ENCODE data around the gene KCNRG. TPM values are rescaled to one million over a fixed set of nuclear protein-coding genes. Genes with fewer than 3 reads are reported as not detected.

The KCNRG gene
- total and polyA plus RNA-seq, 2 of the 4 experiments (the other 2 are of a cell fraction), result 0.51 to 2.7 TPM

- H3K56ac ChIP-seq (ENCODE audit: extremely low read depth, insufficient read depth, low read length), result no peak overlapping the region
- dilution Hi-C loops (cut with HindIII; ENCODE audit: low sequenced_read_pairs, unreplicated experiment), result no loop called here
- no peaks in the 10 kb centered on the region for H3K9me3 ChIP-seq (ENCODE audit: control insufficient read depth, insufficient read depth, low read length)
- no peak overlapping the region for H2AK9ac ChIP-seq (replicated peaks; ENCODE audit: low read depth, low read length, poor library complexity)
- TF ChIP-seq BHLHE40 (IDR thresholded peaks at IDR 0.05; ENCODE audit: low read depth, low read length) (no peak), MAFK (IDR thresholded peaks at IDR 0.05; ENCODE audit: low read depth, low read length) (peak; percentile 98), RFX5 (IDR thresholded peaks at IDR 0.05; ENCODE audit: low read depth, low read length) (no peak), ELK1 (IDR thresholded peaks at IDR 0.05; ENCODE audit: borderline replicate concordance, low read depth, low read length) (no peak)
- H3K36me3 ChIP-seq (ENCODE audit: control insufficient read depth, insufficient read depth, low read length), result peaks cover 6% of the 10 kb centered on the region; the same call in 1 of the 2 replicates
- DNase-seq, result no peak
- peaks cover 2% of the 10 kb centered on the region; the same call in 1 of the 2 replicates for H3K4me1 ChIP-seq (ENCODE audit: control insufficient read depth, insufficient read depth, low read length)
- intact Hi-C loops (cut with micrococcal nuclease), result no loop called here
- H2AK5ac ChIP-seq (ENCODE audit: low read depth, low read length), result no peak overlapping the region
- ChIA-PET CTCF (no interaction called here), POLR2A (ENCODE audit: unreplicated experiment) (no interaction called here)
- H2BK120ac ChIP-seq (ENCODE audit: low read depth, low read length), result no peak overlapping the region
- BruUV-seq (replicated peaks), result no TSS peak
- ATAC-seq (ENCODE audit: low read depth), result no peak
- H3K18ac ChIP-seq (ENCODE audit: low read depth, low read length), result no peak overlapping the region
- no peak overlapping the region for H3K4me2 ChIP-seq (ENCODE audit: low read depth, low read length)
- no CpG with 5 or more reads among the region's 2 CpGs for WGBS, 2 experiments (ENCODE audit: extremely low coverage in 2 of 2, insufficient read length in 1 of 2)
- no peak overlapping the region for H4K91ac ChIP-seq (ENCODE audit: insufficient read depth, low read depth, low read length)
- H3K9ac ChIP-seq (ENCODE audit: low read depth, low read length), result no peak overlapping the region
- no peak overlapping the region for H3K14ac ChIP-seq (replicated peaks; ENCODE audit: low read depth, low read length)
- peaks cover 0 to 7% of the 10 kb centered on the region in 2 experiments; a peak in 2 of 4 replicates for H3K79me1 ChIP-seq (ENCODE audit: low read depth in 1 of 2, low read length in 2 of 2)
- H3K23ac ChIP-seq (ENCODE audit: low read depth, low read length), result no peak overlapping the region
- no peak overlapping the region for H2BK20ac ChIP-seq (ENCODE audit: low read depth, low read length)
- H3K9me1 ChIP-seq (ENCODE audit: insufficient read depth, low read length), result 0 out of 2 replicates have a peak, but pooled peaks cover 4% of the 10 kb centered on the region
- no peaks in the 10 kb centered on the region for H4K20me1 ChIP-seq (ENCODE audit: insufficient read depth, low read length)
- in situ Hi-C loops (cut with MboI; ENCODE audit: low sequenced_read_pairs), result no loop called here
- H4K8ac ChIP-seq (ENCODE audit: low read depth in 2 of 2, low read length in 2 of 2), result no peak overlapping the region
- no peaks in the 10 kb centered on the region for H3K27me3 ChIP-seq (ENCODE audit: control insufficient read depth, insufficient read depth, low read length)
- H4K5ac ChIP-seq (ENCODE audit: low read depth, low read length), result no peak overlapping the region
- no peak overlapping the region for H2AFZ ChIP-seq (replicated peaks; ENCODE audit: low read length, poor library complexity)
- no peak overlapping the region for H3K4me3 ChIP-seq (ENCODE audit: insufficient read depth, low read depth, low read length)
- no peak overlapping the region for H2BK15ac ChIP-seq (ENCODE audit: low read depth, low read length)
- no peak overlapping the region for H3K27ac ChIP-seq (ENCODE audit: insufficient read depth, low read length)
- no peak overlapping the region for H3K4ac ChIP-seq (ENCODE audit: low read depth, low read length)
- H2BK5ac ChIP-seq (ENCODE audit: low read depth, low read length, poor library complexity, severe bottlenecking), result no peak overlapping the region
Measured at GRCh38 chr13:50026788-50027473, 11.7 kb downstream of the KCNRG start.

Data from IMR-90 (cell line).